AG08395 (cell line): ENCODE results near the gene COMMD1.
A peak's percentile ranks its signal among the peaks of the same experiment; 100 is the strongest.
"Not testable (repeated sequence)": the region's sequence is repeated elsewhere in the genome, so short reads cannot be mapped to it uniquely, and the experiment has no call there.

Source experiments
- DNase-seq: peaks from one replicate; pipeline ENCODE4 v3.0.0; 2012; ENCODE audit warnings: mixed read lengths, low spot score

The COMMD1 gene

GRCh38 chr2:61905372-61906185 lies at the start of gene COMMD1:
Gene COMMD1, plus strand, starts transcription at chr2:61905674. Its CDS starts 5 bp downstream, at chr2:61905679.
- peak; percentile 80 for DNase-seq

DNA sequence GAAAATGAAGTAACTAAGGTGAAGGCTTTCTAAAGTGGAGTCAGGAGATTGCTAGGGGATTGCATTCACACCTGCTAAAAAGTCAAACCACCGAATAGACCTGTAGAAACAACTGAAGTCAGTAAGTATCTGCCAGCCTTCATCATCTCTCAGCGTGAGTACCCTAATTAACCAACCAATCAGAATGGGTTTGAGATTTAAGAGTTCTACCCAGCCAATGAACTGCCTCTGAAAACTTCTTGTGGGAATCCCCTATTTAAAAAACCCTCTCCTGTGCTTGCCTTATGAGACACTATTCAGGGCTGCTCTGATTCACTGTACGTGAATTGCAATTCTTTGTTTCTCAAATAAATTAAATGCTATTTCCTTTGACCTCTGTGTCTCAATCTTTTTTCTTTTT lies 48.2 kb upstream of the COMMD1 start:
- no peak for DNase-seq

GRCh38 chr2:61862085-61862484 lies 43.4 kb upstream of the COMMD1 start:
- no peak for DNase-seq

DNA sequence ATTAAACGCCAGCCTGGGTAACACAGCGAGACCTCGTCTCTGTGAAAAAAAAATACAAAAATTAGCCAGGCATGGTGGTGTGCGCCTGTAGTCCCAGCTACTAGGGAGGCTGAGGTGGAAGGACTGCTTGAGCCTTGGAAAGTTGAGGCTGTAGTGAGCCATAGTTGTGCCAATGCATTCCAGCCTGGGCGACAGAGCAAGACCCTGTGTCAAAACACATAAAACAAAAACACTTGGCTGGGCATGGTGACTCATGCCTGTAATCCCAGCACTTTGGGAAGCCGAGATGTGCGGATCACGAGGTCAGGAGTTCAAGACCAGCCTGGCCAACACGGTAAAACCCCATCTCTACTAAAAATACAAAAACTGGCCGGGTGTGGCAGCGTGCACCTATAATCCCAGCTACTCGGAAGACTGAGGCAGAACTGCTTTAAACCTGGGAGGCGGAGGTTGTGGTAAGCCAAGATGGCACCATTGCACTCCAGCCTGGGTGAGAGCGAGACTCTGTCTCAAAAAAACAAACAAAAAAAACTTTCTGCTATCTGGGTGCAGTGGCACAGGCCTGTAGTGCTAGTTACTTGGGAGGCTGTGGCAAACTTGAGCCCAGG lies 38.9 kb upstream of the COMMD1 start:
- not testable (repeated sequence) for DNase-seq

DNA sequence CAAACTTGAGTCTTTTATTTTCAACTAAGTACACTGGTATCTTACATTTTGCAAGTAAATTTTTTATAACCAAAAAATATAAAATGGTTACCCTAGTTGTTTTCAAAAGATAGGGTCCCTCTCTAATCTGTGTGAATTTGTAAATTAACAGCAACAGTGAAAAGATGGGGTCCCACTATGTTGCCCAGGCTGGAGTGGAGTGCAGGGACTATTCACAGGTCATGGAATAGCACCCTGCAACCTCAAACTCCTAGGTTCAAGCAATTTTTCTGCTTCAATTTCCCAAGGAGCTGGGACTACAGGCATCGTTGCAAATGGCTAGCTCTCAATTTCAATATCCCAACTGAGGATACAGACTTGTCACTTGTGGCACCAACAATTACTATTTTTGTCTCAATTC lies 29.1 kb upstream of the COMMD1 start:
- no peak for DNase-seq

DNA sequence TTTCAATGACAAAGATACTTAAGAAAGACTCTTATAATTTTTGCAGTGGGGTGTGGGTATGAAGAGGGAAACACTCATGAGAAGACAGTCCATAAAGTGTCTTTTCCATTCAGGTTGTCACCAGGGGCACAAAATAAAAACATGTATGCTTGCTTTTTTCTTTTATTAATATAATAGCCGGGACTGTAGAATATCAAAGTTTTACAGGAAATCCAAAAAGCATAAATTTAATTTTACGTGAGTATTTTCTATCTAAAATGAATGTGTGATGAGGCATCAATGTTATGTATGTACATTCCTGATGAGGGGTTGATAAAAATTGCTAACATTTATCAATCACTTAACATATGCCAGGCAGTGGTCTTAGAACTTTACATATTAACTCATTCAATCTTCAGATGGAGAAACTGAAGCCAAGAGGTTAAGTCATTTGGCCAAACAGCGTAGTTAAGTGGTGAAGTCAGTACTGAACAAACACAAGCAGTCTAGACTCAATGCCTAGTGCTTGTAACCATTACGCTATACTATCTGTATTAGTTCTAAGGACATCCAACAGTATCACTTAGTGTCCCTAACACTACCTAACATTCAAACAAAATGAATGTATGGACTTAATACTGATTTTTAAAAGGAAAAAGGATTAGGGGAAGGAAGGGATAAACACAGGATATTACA lies 27.8 kb upstream of the COMMD1 start:
- DNase-seq = no peak

GRCh38 chr2:61878761-61879160 lies 26.7 kb upstream of the COMMD1 start:
- no peak for DNase-seq

DNA sequence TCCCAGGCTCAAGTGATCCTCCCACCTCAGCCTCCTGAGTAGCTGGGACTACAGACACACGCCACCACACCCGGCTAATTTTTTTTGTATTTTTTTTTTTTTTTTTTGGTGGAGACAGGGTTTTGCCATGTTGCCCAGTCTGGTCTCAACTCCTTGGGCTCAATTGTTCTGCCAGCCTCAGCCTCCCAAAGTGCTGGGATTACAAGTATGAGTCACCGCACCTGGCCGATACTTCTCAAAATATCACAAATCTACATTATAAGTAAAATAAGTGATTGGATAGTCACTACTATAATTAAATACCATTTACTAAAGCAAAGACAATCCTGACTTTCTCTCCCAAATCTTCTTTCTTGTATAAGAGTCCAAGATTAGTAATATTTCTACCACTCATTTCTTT lies 26.1 kb upstream of the COMMD1 start:
- not testable (repeated sequence) for DNase-seq

DNA sequence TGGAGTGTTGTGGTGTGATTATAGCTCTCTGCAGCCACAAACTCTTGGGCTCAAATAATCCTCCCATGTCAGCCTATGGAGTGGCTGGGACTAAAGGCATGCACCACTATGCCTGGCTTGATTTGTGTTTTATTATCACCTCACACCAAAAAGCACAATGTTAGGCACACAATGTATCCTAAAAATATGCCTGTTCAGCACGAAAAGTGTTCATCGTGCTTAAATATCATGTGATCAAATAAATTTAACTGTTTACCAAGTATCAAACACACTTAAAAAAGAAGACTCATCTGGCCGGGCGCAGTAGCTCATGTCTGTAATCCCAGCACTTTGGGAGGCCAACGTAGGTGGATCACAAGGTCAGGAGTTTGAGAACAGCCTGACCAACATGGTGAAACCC lies 22.6 kb upstream of the COMMD1 start:
- no peak for DNase-seq

GRCh38 chr2:61885896-61886603 lies 19.4 kb upstream of the COMMD1 start:
- no peak for DNase-seq

DNA sequence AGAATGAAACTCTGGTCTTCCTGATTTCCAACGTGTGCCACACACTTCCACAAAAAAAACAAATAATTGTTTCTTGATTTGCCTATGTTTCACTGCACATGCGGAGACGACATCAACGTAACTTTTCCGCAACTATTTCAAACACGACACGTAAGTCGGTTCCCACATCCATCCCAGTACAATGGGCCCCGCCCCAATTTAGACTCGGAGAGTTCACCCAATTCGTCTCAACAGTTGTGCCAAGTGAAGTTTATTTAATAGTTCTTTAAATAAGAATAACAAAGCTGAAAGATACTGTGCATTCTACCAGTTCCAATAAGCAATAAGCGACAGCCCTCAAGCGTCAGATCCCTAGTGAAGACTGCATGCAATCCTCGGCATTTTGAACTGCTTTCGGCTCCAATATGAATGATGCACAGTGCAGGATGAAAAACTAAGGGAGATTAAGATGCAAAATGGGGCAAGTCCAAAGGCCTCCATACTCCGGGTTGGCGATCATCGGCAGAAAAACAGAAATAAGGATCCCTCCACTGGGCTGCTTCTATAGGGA lies 17.7 kb upstream of the COMMD1 start:
- peak; percentile 43 for DNase-seq

DNA sequence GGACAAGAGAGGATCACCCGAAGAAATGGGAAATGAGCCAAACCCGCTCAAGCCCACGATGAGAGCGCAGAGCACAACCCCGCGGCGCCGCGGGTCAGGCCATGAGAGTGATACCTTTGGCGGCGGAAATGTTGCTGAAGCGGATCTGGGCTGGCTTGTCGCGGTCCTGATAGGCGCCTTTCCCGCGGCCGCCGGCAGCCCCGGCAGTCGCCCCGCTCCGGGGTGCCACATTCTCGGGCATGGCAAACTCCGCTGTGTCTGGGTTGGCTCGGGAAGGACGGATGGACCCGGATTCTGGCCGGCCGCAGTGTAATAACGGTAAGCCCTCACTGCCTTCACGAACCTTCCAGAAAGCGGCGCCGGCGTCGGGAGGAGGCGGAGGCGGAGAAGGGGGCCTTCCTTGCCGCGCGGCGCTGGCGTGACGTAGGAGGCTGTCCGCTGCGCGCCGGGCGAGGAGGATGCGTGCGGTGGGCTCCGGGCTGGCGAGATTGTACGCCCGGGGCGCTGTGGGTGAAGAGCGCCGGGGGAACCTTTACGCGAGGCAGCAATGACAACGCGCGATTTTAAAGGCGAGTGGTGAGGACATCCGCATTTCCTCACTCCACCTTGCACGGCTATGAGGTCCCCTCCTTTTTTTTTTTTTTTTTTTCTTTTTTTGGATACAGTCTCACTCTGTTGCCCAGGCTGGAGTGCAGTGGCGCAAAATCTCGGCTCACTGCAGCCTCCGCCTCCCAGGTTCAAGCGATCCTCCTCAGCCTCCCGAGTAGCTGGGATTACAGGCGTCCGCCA lies 17.0 kb upstream of the COMMD1 start, which contains the start of gene CCT4:
CCT4 (minus strand) TSS at position 390 of the 789 bp plus-strand sequence; CDS start at position 241, 149 bp downstream.
- peak; percentile 87 for DNase-seq

DNA sequence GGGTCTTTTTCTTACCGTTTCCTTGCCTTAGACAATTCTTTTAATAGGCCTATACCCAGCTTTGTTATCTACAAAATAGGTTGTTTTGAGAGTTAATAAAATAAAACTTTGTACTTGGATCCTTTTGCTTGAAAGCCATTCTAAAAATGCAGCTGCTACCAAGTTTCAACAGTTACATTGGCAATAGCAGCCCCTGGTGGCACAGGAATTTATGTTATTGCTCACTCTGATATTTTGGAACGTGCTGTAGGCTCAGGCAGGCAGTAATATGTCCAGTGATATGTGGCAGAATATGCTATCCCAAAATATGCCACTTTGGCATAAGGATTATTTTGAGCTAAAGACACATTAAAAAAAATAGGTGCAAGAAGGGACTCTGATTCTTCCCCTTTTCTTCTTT lies 6.7 kb upstream of the COMMD1 start:
- DNase-seq = peak; percentile 29

DNA sequence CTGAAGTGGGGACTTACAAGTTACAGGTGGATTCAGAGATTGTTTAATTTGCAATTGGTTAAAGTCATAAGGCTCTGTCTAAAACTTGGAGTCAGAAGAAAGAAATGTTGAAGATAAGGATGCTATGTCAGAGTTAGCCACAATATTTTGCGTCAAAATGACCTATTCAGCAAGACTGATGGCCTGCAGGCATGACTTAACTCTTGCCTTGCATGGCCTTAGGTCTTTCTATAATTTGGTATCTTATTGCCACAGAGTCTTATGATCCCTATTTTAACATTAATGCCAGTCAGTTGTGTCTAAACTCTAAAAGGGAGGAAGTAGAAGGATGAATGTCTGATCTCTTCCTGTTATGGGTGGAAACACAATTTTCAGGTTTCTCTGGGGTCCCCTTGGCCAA lies 5.2 kb upstream of the COMMD1 start:
- DNase-seq = no peak

DNA sequence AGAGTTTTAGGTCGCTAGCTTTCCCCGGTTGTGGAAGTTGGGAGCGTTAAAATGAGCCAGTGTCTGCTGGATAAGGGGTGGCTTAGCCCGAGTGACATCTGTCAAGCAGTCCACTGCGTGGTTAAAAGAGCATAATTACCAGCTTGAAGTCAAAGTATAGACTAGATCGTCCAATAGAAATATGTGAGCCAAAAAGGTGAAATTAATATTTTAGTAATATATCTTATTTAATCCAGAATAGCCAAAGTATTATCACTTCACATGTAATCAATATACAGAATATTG lies 654 bp downstream of the COMMD1 start:
- DNase-seq = no peak

GRCh38 chr2:61909116-61909515 lies 3.6 kb downstream of the COMMD1 start:
- no peak for DNase-seq

- no peak for DNase-seq
These were observed 5.1 kb downstream of the COMMD1 start for GRCh38 chr2:61910603-61911002.

DNA sequence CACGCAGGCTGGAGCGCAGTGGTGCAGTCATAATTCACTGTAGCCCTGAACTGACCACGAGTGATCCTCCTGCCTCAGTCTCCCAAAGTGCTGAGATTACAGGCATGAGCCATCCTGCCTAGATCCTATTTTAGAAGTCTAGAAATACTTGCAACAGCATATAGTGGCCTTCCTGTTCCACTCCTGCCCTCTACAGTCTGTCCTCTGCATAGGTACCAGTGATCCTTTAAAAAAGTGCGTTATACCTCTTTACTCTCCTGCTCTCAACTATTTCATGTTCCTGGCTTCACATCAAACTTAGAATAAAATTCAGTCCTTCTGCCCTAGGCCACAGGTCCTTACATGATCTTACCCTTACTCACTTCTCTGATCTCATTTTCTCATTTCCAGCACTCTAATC lies 6.0 kb downstream of the COMMD1 start:
- no peak for DNase-seq

DNA sequence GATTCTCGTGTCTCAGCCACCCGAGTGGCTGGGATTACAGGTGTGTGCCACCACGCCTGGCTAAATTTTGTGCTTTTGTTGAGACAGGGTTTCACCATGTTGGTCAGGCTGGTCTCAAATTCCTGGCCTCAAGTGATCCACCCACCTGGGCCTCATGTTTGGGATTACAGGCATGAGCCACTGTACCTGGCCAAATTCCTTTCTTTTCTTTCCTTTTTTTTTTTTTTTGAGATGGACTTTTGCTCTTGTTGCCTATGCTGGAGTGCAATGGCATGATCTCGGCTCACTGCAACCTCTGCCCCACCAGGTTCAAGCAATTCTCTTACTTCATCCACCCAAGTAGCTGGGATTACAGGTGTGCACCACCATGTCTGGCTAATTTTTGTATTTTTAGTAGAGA lies 9.3 kb downstream of the COMMD1 start:
- not testable (repeated sequence) for DNase-seq

- no peak for DNase-seq
These were observed 15.1 kb downstream of the COMMD1 start for GRCh38 chr2:61920548-61920947.

DNA sequence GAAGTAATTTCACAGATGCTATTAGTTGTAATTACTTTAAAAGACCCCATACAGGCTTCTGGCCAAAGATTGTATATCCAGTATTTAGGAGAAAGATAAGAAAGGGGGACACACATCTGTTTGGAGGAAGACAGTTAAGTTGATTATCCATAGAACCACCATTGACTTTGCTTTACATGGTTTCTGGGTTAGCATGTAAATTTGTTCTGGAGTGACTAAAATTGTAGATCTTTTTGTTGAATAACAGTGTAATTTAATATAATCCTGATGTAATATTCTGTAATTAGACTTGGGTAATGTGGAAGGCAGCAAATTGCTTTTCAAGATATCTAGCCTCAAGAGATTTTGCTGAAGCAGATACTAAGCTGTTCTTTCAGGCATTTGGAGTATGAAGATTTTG lies 17.2 kb downstream of the COMMD1 start:
- no peak for DNase-seq
